ENCODE results near the gene EEA1.

- TF ChIP-seq E2F4 (IDR thresholded peaks at IDR 0.05; ENCODE audit: low read depth, low read length) (no peak), RUNX3 (IDR thresholded peaks at IDR 0.05; ENCODE audit: low read length) (no peak), EZH2 (IDR thresholded peaks at IDR 0.05; ENCODE audit: borderline replicate concordance, control insufficient read depth, low read depth, low read length) (no peak), TCF7 (IDR thresholded peaks at IDR 0.05; ENCODE audit: borderline replicate concordance) (no peak), CTCF (IDR thresholded peaks at IDR 0.05 in 2 of 3, conservative IDR thresholded peaks at IDR 0.05 in 1 of 3; ENCODE audit: control insufficient read depth in 2 of 3, extremely low read depth in 1 of 3, insufficient read depth in 1 of 3, low read depth in 3 of 3, low read length in 3 of 3) (no peak), USF1 (IDR thresholded peaks at IDR 0.05; ENCODE audit: borderline replicate concordance, extremely low read length, insufficient read depth, low read depth, low read length) (no peak), POLR2A (IDR thresholded peaks at IDR 0.05; ENCODE audit: low read depth, low read length) (no peak), EP300 (IDR thresholded peaks at IDR 0.05; ENCODE audit: borderline replicate concordance in 1 of 2, control insufficient read depth in 1 of 2, low read depth in 2 of 2, low read length in 2 of 2) (no peak), RAD21 (IDR thresholded peaks at IDR 0.05; ENCODE audit: insufficient read depth, low read depth, low read length) (no peak), PAX5 (IDR thresholded peaks at IDR 0.05; ENCODE audit: borderline replicate concordance, low read depth, low read length) (no peak), CBX3 (IDR thresholded peaks at IDR 0.05; ENCODE audit: borderline replicate concordance, low read depth) (no peak), ETV6 (conservative IDR thresholded peaks at IDR 0.05 in 1 of 2, IDR thresholded peaks at IDR 0.05 in 1 of 2; ENCODE audit: borderline replicate concordance in 1 of 2, low read depth in 1 of 2) (no peak), PML (IDR thresholded peaks at IDR 0.05; ENCODE audit: low read length) (no peak), ZBED1 (IDR thresholded peaks at IDR 0.05; ENCODE audit: borderline replicate concordance) (no peak)
Observed at GRCh38 chr12:92914170-92914569, 14.9 kb downstream of the EEA1 start.
